Neural cell (in vitro differentiated cells): Measurements from ENCODE around the gene ZC3H4. TPM values are rescaled to one million over a fixed set of nuclear protein-coding genes. Genes with fewer than 3 reads are reported as not detected.
"Not testable (repeated sequence)": the region's sequence is repeated elsewhere in the genome, so short reads cannot be mapped to it uniquely, and the experiment has no call there.

Experiments used
- H2AFZ ChIP-seq: fragments of 200-600, 300-800 bp; sonication (generic), shearing (Covaris generic); 2 replicates; pipeline ENCODE4 v1.6.0; 2014; ENCODE audit warnings: low read depth, mild to moderate bottlenecking, antibody characterized with exemption, low read length, moderate library complexity
- H3F3A ChIP-seq: fragments of 200-600 bp; shearing (Covaris generic); 2 replicates; pipeline ENCODE4 v1.6.1; 2016; ENCODE audit warnings: mild to moderate bottlenecking, moderate library complexity, mixed read lengths, antibody characterized with exemption, low read length; ENCODE audit not compliant: insufficient read depth, poor library complexity, severe bottlenecking
- H3K27ac ChIP-seq: fragments of 200-600, 300-800 bp; sonication (generic), shearing (Covaris generic); 2 replicates; pipeline ENCODE4 v1.5.1; 2014; ENCODE audit warnings: mild to moderate bottlenecking, low read length, moderate library complexity
- H3K27me3 ChIP-seq: fragments of 300-800, 200-600 bp; sonication (generic), shearing (Covaris generic); 2 replicates; pipeline ENCODE4 v1.6.0; 2014; ENCODE audit warnings: mild to moderate bottlenecking, low read depth, low read length, moderate library complexity; ENCODE audit not compliant: insufficient read depth
- H3K36me3 ChIP-seq: fragments of 300-800, 200-600 bp; sonication (generic), shearing (Covaris generic); 2 replicates; pipeline ENCODE4 v1.5.1; 2014; ENCODE audit warnings: mild to moderate bottlenecking, antibody characterized with exemption, low read length, moderate library complexity; ENCODE audit not compliant: insufficient read depth
- H3K4me2 ChIP-seq: fragments of 300-800, 200-600 bp; sonication (generic), shearing (Covaris generic); 2 replicates; pipeline ENCODE4 v1.6.0; 2014; ENCODE audit warnings: mild to moderate bottlenecking, low read length
- H3K4me3 ChIP-seq: fragments of 300-800, 200-600 bp; sonication (generic), shearing (Covaris generic); 2 replicates; pipeline ENCODE4 v1.5.1; 2014; ENCODE audit warnings: mild to moderate bottlenecking, low read length, moderate library complexity
- H3K79me2 ChIP-seq: fragments of 200-600 bp; shearing (Covaris generic); replicated peaks from 2 replicates; pipeline ENCODE4 v1.6.0; 2014; ENCODE audit warnings: mild to moderate bottlenecking, low read length, moderate library complexity; ENCODE audit not compliant: insufficient read depth
- H3K9ac ChIP-seq: fragments of 300-800, 200-600 bp; sonication (generic), shearing (Covaris generic); 2 replicates; pipeline ENCODE4 v1.6.1; 2016; ENCODE audit warnings: mild to moderate bottlenecking, low read length, mixed read lengths
- H3K9me2 ChIP-seq: fragments of 200-600 bp; shearing (Covaris generic); 2 replicates; pipeline ENCODE4 v1.6.1; 2016; ENCODE audit warnings: mild to moderate bottlenecking, low read length, mixed read lengths; ENCODE audit not compliant: insufficient read depth
- H3K9me3 ChIP-seq: fragments of 200-600, 300-800 bp; sonication (generic), shearing (Covaris generic); 2 replicates; pipeline ENCODE4 v1.6.1; 2016; ENCODE audit warnings: mild to moderate bottlenecking, mixed run types, low read length, moderate library complexity, mixed read lengths
- H4K20me1 ChIP-seq: fragments of 200-600 bp; shearing (Covaris generic); 2 replicates; pipeline ENCODE4 v1.6.1; 2016; ENCODE audit warnings: mild to moderate bottlenecking, mixed run types; ENCODE audit not compliant: insufficient read depth
- EP300 ChIP-seq: fragments of 450-650 bp; conservative IDR thresholded peaks from 2 replicates; pipeline ENCODE4 v1.6.1; 2014; ENCODE audit warnings: antibody characterized with exemption, mild to moderate bottlenecking, moderate library complexity; ENCODE audit not compliant: poor library complexity, severe bottlenecking
- EZH2 ChIP-seq: fragments of 200-600, 300-800 bp; shearing (Covaris generic), sonication (generic); IDR thresholded peaks from 2 replicates; pipeline ENCODE4 v1.6.1; 2014; ENCODE audit warnings: antibody characterized with exemption, low read length, borderline replicate concordance, mild to moderate bottlenecking; ENCODE audit not compliant: insufficient read depth, poor library complexity, severe bottlenecking
- MXI1 ChIP-seq: fragments of 450-650 bp; conservative IDR thresholded peaks from 2 replicates; pipeline ENCODE4 v1.6.1; 2014; ENCODE audit warnings: antibody characterized with exemption, mild to moderate bottlenecking; ENCODE audit not compliant: poor library complexity, severe bottlenecking
- POLR2AphosphoS5 ChIP-seq: IDR thresholded peaks from 2 replicates; pipeline ENCODE4 v1.6.1; 2012
- RAD21 ChIP-seq: fragments of 450-650 bp; conservative IDR thresholded peaks from 2 replicates; pipeline ENCODE4 v1.6.1; 2014; ENCODE audit warnings: antibody characterized with exemption, mild to moderate bottlenecking, moderate library complexity
- SMC3 ChIP-seq: fragments of 450-650 bp; conservative IDR thresholded peaks from 2 replicates; pipeline ENCODE4 v1.6.1; 2014; ENCODE audit warnings: antibody characterized with exemption, mild to moderate bottlenecking, moderate library complexity; ENCODE audit not compliant: poor library complexity
- TAF1 ChIP-seq: IDR thresholded peaks from 2 replicates; pipeline ENCODE4 v1.6.1; 2012; ENCODE audit warnings: low read depth
- polyA plus RNA-seq: library from polyadenylated mRNA; depleted of rRNA; stranded (reverse); fragments of >200 nt; gene quantifications from 2 replicates; pipeline ENCODE4 v1.2.3, GENCODE V29; 2014
- TF ChIP-seq, protein P1 (sequence below): IDR thresholded peaks from 2 replicates; pipeline ENCODE4 v1.6.1; 2012; ENCODE audit warnings: borderline replicate concordance
- TF ChIP-seq, protein P2 (sequence below): fragments of 450-650 bp; IDR thresholded peaks from 2 replicates; pipeline ENCODE4 v1.5.1; 2014; ENCODE audit warnings: antibody characterized with exemption, mild to moderate bottlenecking, moderate library complexity; ENCODE audit not compliant: poor library complexity, severe bottlenecking

ZC3H4 gene
- polyA plus RNA-seq, 1 donor from 2014 or later: 5.1 TPM

DNA sequence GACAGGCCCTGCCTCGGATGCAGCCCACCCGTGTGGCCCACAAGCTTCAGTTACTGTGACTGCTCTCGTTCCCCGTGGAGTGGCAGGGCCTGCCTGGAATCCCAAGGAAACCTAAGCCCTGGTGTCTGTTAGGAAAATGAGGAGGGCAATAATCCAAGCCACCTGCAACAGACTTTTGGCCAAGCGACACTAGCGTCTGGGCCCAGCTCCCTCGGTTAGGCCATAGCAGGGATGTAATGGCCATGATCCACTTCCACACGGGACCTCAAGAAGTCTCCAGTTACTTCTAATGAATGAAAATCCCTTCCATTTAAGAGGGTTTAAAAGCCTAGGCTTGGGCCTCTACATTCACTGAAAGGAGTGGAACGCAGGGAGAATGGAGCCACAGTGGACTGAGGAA, 8.9 kb downstream of the ZC3H4 start:
- Histone ChIP-seq H3K79me2 (peaks cover 66% of the 10 kb centered on the region), H3K27ac (no peak overlapping the region), H3K4me3 (no peak overlapping the region), H3K9ac (no peak overlapping the region), H2AFZ (no peak overlapping the region), H3K4me2 (no peak overlapping the region), H3K9me2 (no peaks in the 10 kb centered on the region), H3F3A (no peaks in the 10 kb centered on the region), H3K9me3 (no peaks in the 10 kb centered on the region), H3K27me3 (no peaks in the 10 kb centered on the region), H3K36me3 (no peaks in the 10 kb centered on the region), H4K20me1 (no peaks in the 10 kb centered on the region)
- TF ChIP-seq MXI1 (no peak), POLR2AphosphoS5 (no peak), EP300 (no peak), SMC3 (no peak), EZH2 (no peak), RAD21 (no peak), TAF1 (no peak)
- TF ChIP-seq, protein P1, sequence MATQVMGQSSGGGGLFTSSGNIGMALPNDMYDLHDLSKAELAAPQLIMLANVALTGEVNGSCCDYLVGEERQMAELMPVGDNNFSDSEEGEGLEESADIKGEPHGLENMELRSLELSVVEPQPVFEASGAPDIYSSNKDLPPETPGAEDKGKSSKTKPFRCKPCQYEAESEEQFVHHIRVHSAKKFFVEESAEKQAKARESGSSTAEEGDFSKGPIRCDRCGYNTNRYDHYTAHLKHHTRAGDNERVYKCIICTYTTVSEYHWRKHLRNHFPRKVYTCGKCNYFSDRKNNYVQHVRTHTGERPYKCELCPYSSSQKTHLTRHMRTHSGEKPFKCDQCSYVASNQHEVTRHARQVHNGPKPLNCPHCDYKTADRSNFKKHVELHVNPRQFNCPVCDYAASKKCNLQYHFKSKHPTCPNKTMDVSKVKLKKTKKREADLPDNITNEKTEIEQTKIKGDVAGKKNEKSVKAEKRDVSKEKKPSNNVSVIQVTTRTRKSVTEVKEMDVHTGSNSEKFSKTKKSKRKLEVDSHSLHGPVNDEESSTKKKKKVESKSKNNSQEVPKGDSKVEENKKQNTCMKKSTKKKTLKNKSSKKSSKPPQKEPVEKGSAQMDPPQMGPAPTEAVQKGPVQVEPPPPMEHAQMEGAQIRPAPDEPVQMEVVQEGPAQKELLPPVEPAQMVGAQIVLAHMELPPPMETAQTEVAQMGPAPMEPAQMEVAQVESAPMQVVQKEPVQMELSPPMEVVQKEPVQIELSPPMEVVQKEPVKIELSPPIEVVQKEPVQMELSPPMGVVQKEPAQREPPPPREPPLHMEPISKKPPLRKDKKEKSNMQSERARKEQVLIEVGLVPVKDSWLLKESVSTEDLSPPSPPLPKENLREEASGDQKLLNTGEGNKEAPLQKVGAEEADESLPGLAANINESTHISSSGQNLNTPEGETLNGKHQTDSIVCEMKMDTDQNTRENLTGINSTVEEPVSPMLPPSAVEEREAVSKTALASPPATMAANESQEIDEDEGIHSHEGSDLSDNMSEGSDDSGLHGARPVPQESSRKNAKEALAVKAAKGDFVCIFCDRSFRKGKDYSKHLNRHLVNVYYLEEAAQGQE: no peak
- TF ChIP-seq, protein P2, sequence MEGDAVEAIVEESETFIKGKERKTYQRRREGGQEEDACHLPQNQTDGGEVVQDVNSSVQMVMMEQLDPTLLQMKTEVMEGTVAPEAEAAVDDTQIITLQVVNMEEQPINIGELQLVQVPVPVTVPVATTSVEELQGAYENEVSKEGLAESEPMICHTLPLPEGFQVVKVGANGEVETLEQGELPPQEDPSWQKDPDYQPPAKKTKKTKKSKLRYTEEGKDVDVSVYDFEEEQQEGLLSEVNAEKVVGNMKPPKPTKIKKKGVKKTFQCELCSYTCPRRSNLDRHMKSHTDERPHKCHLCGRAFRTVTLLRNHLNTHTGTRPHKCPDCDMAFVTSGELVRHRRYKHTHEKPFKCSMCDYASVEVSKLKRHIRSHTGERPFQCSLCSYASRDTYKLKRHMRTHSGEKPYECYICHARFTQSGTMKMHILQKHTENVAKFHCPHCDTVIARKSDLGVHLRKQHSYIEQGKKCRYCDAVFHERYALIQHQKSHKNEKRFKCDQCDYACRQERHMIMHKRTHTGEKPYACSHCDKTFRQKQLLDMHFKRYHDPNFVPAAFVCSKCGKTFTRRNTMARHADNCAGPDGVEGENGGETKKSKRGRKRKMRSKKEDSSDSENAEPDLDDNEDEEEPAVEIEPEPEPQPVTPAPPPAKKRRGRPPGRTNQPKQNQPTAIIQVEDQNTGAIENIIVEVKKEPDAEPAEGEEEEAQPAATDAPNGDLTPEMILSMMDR: no peak

DNA sequence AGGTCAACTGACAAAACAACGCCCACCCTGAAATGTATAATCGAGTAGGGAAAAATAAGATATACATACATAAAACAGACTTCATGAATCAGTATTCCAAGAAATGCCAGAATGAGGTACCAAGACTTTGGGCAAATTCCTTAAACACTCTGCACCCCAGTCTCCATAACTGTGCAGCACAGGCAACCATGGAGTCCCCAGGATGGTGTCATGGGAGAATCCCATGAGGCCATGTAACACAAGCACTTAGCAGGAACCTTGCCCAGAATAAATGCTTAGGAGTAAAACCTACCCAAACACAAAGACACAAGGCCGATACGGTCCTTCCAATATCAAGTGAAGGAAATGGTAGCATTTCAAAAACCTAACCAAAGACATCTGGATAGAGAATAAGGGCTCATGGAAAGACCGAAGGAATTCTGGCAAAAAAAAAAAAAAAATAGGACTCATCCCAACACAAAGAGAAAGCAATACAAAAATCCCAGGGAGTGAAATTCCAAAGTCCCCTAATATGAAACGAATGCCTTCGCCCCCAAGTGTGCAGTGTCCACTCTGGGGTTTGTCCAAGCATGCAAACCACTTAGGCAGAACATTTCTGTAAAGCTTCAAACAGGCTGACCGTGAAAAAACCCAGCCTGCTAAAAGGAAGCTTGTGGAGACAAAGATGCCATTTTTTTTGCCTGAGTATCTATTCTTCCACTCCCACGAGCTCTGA, 11.1 kb downstream of the ZC3H4 start:
- no peak overlapping the region for H3K4me3 ChIP-seq
- H3K9me2 ChIP-seq: no peaks in the 10 kb centered on the region
- no peak overlapping the region for H3K27ac ChIP-seq
- peaks cover 74% of the 10 kb centered on the region for H3K79me2 ChIP-seq
- H3F3A ChIP-seq: no peaks in the 10 kb centered on the region
- no peak overlapping the region for H3K9ac ChIP-seq
- TF ChIP-seq EP300: no peak
- no peak for TF ChIP-seq MXI1
- no peak for TF ChIP-seq TAF1
- TF ChIP-seq, protein P2: no peak
- no peak for TF ChIP-seq SMC3
- TF ChIP-seq, protein P1: no peak
- no peaks in the 10 kb centered on the region for H3K9me3 ChIP-seq
- no peaks in the 10 kb centered on the region for H3K27me3 ChIP-seq
- no peak overlapping the region for H2AFZ ChIP-seq
- H3K4me2 ChIP-seq: no peak overlapping the region
- H4K20me1 ChIP-seq: no peaks in the 10 kb centered on the region
- no peaks in the 10 kb centered on the region for H3K36me3 ChIP-seq

DNA sequence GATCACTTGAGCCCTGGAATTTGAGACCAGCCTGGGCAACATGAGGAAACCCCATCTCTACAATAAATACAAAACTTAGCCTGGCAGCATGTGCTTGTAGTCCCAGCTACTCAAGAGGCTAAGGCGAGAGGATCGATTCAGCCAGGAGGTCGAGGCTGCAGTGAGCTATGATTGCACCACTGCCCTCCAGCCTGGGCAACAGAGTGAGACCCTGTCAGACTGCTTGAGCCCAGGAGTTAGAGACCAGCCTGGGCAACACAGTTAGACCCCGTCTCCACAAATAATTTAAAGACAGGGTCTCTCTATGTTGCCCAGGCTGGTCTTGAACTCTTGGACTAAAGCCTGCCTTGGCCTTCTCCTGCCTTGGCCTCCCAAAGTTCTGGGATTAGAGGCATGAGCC, 12.5 kb downstream of the ZC3H4 start:
- H3K4me2 ChIP-seq, H3F3A ChIP-seq, H3K9me2 ChIP-seq, H3K9me3 ChIP-seq, H4K20me1 ChIP-seq, H2AFZ ChIP-seq, H3K9ac ChIP-seq, H3K27ac ChIP-seq, H3K27me3 ChIP-seq, H3K36me3 ChIP-seq, H3K4me3 ChIP-seq: not testable (repeated sequence)
- peaks cover 71% of the 10 kb centered on the region for H3K79me2 ChIP-seq
